IMR-90 (cell line): Measurements from ENCODE around the gene MEGF6. TPM values are rescaled to one million over a fixed set of nuclear protein-coding genes. Genes with fewer than 3 reads are reported as not detected.

ENCODE experiments used
- ATAC-seq: fragments of 200-7000 bp; cut with Tn5 transposase; 2 replicates; pipeline ENCODE4 v1.9.1; 2020; ENCODE audit warnings: low read depth, mild to moderate bottlenecking, moderate library complexity
- BruUV-seq: library from RNA; stranded (reverse); fragments of 400-500 nt; replicated peaks from 2 replicates; lab custom pipeline; 2021; lab: Mats Ljungman, UMichigan
- CTCF ChIA-PET: fragments of 300-600 bp; formaldehyde crosslinking; extraction: SDS; loops from one replicate; lab custom pipeline; 2021; ENCODE audit warnings: antibody characterized with exemption; lab: Yijun Ruan, JAX
- POLR2A ChIA-PET: fragments of 300-600 bp; sonication (Branson Sonifier 250); formaldehyde crosslinking; loops from one replicate; lab custom pipeline; 2022; ENCODE audit warnings: antibody characterized with exemption; ENCODE audit not compliant: unreplicated experiment; lab: Charles Lee
- DNase-seq: peaks from one replicate; pipeline ENCODE4 v3.0.0; 2013
- H2AFZ ChIP-seq: replicated peaks from 2 replicates; pipeline ENCODE3; 2013; ENCODE audit warnings: low read length, mild to moderate bottlenecking; ENCODE audit not compliant: poor library complexity
- H2AK5ac ChIP-seq: 2 replicates; pipeline ENCODE4 v1.6.1; 2013; ENCODE audit warnings: low read depth, low read length, inconsistent platforms
- H2AK9ac ChIP-seq: replicated peaks from 2 replicates; pipeline ENCODE3; 2013; ENCODE audit warnings: mild to moderate bottlenecking, low read depth, low read length, moderate library complexity; ENCODE audit not compliant: poor library complexity
- H2BK120ac ChIP-seq: 2 replicates; pipeline ENCODE4 v1.6.1; 2013; ENCODE audit warnings: low read depth, low read length, inconsistent platforms
- H2BK15ac ChIP-seq: 3 replicates; pipeline ENCODE4 v1.6.1; 2013; ENCODE audit warnings: low read depth, low read length, inconsistent platforms
- H2BK20ac ChIP-seq: 2 replicates; pipeline ENCODE4 v1.6.1; 2013; ENCODE audit warnings: low read depth, mild to moderate bottlenecking, inconsistent platforms, low read length, moderate library complexity
- H2BK5ac ChIP-seq: 2 replicates; pipeline ENCODE4 v1.6.1; 2013; ENCODE audit warnings: mild to moderate bottlenecking, low read depth, low read length, inconsistent platforms; ENCODE audit not compliant: poor library complexity, severe bottlenecking
- H3K14ac ChIP-seq: replicated peaks from 2 replicates; pipeline ENCODE4 v1.6.1; 2013; ENCODE audit warnings: low read depth, low read length, inconsistent platforms
- H3K18ac ChIP-seq: 2 replicates; pipeline ENCODE4 v1.6.1; 2013; ENCODE audit warnings: low read depth, low read length, control low read depth
- H3K23ac ChIP-seq: 2 replicates; pipeline ENCODE4 v1.6.1; 2013; ENCODE audit warnings: low read depth, low read length, inconsistent platforms
- H3K27ac ChIP-seq: 2 replicates; pipeline ENCODE4 v1.5.1; 2013; ENCODE audit warnings: mild to moderate bottlenecking, control low read depth, low read length; ENCODE audit not compliant: insufficient read depth
- H3K27me3 ChIP-seq: 2 replicates; pipeline ENCODE4 v1.6.1; 2013; ENCODE audit warnings: low read length; ENCODE audit not compliant: control insufficient read depth, insufficient read depth
- H3K36me3 ChIP-seq: 2 replicates; pipeline ENCODE4 v1.6.1; 2013; ENCODE audit warnings: low read length, mixed read lengths; ENCODE audit not compliant: control insufficient read depth, insufficient read depth
- H3K4ac ChIP-seq: 2 replicates; pipeline ENCODE4 v1.6.1; 2013; ENCODE audit warnings: low read depth, low read length, inconsistent platforms
- H3K4me1 ChIP-seq: 2 replicates; pipeline ENCODE4 v1.6.1; 2013; ENCODE audit warnings: low read length, mixed read lengths; ENCODE audit not compliant: control insufficient read depth, insufficient read depth
- H3K4me2 ChIP-seq: 2 replicates; pipeline ENCODE4 v1.6.1; 2013; ENCODE audit warnings: low read depth, mild to moderate bottlenecking, control low read depth, low read length, moderate library complexity
- H3K4me3 ChIP-seq: 2 replicates; pipeline ENCODE4 v1.5.1; 2013; ENCODE audit warnings: low read depth, mild to moderate bottlenecking, control low read depth, low read length, moderate library complexity; ENCODE audit not compliant: insufficient read depth
- H3K56ac ChIP-seq: 2 replicates; pipeline ENCODE4 v1.6.1; 2013; ENCODE audit warnings: low read length, inconsistent platforms; ENCODE audit not compliant: insufficient read depth; ENCODE audit errors: extremely low read depth
- H3K79me1 ChIP-seq, 2 experiments: 2 replicates each; pipeline ENCODE4 v1.6.1; 2013; ENCODE audit warnings: low read length in 2 of 2, inconsistent platforms in 1 of 2, low read depth in 1 of 2
- H3K9ac ChIP-seq: 2 replicates; pipeline ENCODE4 v1.6.1; 2013; ENCODE audit warnings: low read depth, low read length, control low read depth
- H3K9me1 ChIP-seq: 2 replicates; pipeline ENCODE4 v1.6.1; 2013; ENCODE audit warnings: low read length, inconsistent platforms; ENCODE audit not compliant: insufficient read depth
- H3K9me3 ChIP-seq: 2 replicates; pipeline ENCODE4 v1.6.1; 2013; ENCODE audit warnings: low read length; ENCODE audit not compliant: control insufficient read depth, insufficient read depth
- H4K20me1 ChIP-seq: 2 replicates; pipeline ENCODE4 v1.6.1; 2013; ENCODE audit warnings: low read length, inconsistent platforms; ENCODE audit not compliant: insufficient read depth
- H4K5ac ChIP-seq: 2 replicates; pipeline ENCODE4 v1.6.1; 2013; ENCODE audit warnings: mild to moderate bottlenecking, low read depth, low read length, control low read depth
- H4K8ac ChIP-seq, 2 experiments: 2 replicates each; pipeline ENCODE4 v1.6.1; 2013; ENCODE audit warnings: low read depth in 2 of 2, low read length in 2 of 2, control low read depth in 1 of 2, inconsistent platforms in 1 of 2
- H4K91ac ChIP-seq: 2 replicates; pipeline ENCODE4 v1.6.1; 2013; ENCODE audit warnings: low read depth, low read length, inconsistent platforms; ENCODE audit not compliant: insufficient read depth
- BHLHE40 ChIP-seq: fragments of 150-350 bp; IDR thresholded peaks from 2 replicates; pipeline ENCODE4 v1.6.1; 2016; ENCODE audit warnings: mild to moderate bottlenecking, low read depth, low read length
- CEBPB ChIP-seq: IDR thresholded peaks from 2 replicates; pipeline ENCODE4 v1.6.1; 2012; ENCODE audit warnings: low read depth, low read length, improper control_type of control experiment
- CHD1 ChIP-seq: IDR thresholded peaks from 2 replicates; pipeline ENCODE4 v1.6.1; 2012; ENCODE audit warnings: low read depth, low read length, improper control_type of control experiment
- FOS ChIP-seq: fragments of 150-350 bp; IDR thresholded peaks from 2 replicates; pipeline ENCODE4 v1.6.1; 2016; ENCODE audit warnings: low read depth, low read length
- MAFK ChIP-seq: IDR thresholded peaks from 2 replicates; pipeline ENCODE4 v1.6.1; 2012; ENCODE audit warnings: low read depth, low read length, improper control_type of control experiment
- MAZ ChIP-seq: IDR thresholded peaks from 2 replicates; pipeline ENCODE4 v1.6.1; 2012; ENCODE audit warnings: low read depth, mild to moderate bottlenecking, low read length, improper control_type of control experiment, moderate library complexity, borderline replicate concordance
- MXI1 ChIP-seq: IDR thresholded peaks from 2 replicates; pipeline ENCODE4 v1.6.1; 2012; ENCODE audit warnings: low read depth, mild to moderate bottlenecking, low read length, moderate library complexity, borderline replicate concordance
- NFE2L2 ChIP-seq: fragments of 150-350 bp; IDR thresholded peaks from 2 replicates; pipeline ENCODE4 v1.6.1; 2016; ENCODE audit warnings: low read depth, mild to moderate bottlenecking, low read length
- POLR2A ChIP-seq: IDR thresholded peaks from 2 replicates; pipeline ENCODE4 v1.6.1; 2012; ENCODE audit warnings: mild to moderate bottlenecking, low read depth, low read length
- RAD21 ChIP-seq: IDR thresholded peaks from 2 replicates; pipeline ENCODE4 v1.6.1; 2012; ENCODE audit warnings: low read length, improper control_type of control experiment
- RCOR1 ChIP-seq: IDR thresholded peaks from 2 replicates; pipeline ENCODE4 v1.6.1; 2012; ENCODE audit warnings: mild to moderate bottlenecking, low read length, improper control_type of control experiment; ENCODE audit not compliant: insufficient replicate concordance
- RFX5 ChIP-seq: IDR thresholded peaks from 2 replicates; pipeline ENCODE4 v1.8.0; 2012; ENCODE audit warnings: low read depth, mild to moderate bottlenecking, low read length, moderate library complexity
- SMC3 ChIP-seq: fragments of 150-350 bp; IDR thresholded peaks from 2 replicates; pipeline ENCODE4 v1.6.1; 2016; ENCODE audit warnings: low read depth, mild to moderate bottlenecking, antibody characterized with exemption, low read length, moderate library complexity
- WGBS, 2 experiments: methylation state at CpG; one replicate each; pipeline versions ENCODE4 v1.1.5 to v1.1.7; 2013; ENCODE audit warnings: missing lambda C conversion rate in 2 of 2; ENCODE audit not compliant: insufficient read length in 1 of 2; ENCODE audit errors: extremely low coverage in 2 of 2; 5-methylcytosine and 5-hydroxymethylcytosine counted together
- dilution Hi-C: fragments of 300-500 bp; cut with HindIII; formaldehyde crosslinking; loops from one replicate; pipeline ENCODE4 v1.14.3; 2018; ENCODE audit warnings: low sequenced_read_pairs; ENCODE audit not compliant: unreplicated experiment
- in situ Hi-C: fragments of 300-500 bp; cut with MboI; formaldehyde crosslinking; loops from 3 replicates; pipeline ENCODE4 v1.14.3; 2019; ENCODE audit warnings: low sequenced_read_pairs, inconsistent platforms, mixed read lengths
- intact Hi-C: fragments of 100-400 bp; cut with micrococcal nuclease; formaldehyde crosslinking; loops from 2 replicates; pipeline ENCODE4 v1.10.0; 2022
- polyA plus RNA-seq, 3 experiments: library from polyadenylated mRNA; depleted of rRNA; stranded (reverse); fragments of >200 nt; gene quantifications; 2 replicates each; pipeline ENCODE4 v1.2.3, GENCODE V29; 2012; ENCODE audit warnings: low replicate concordance in 1 of 3
- total RNA-seq: library from RNA; depleted of rRNA; stranded (reverse); fragments of >200 nt; gene quantifications from 2 replicates; pipeline ENCODE4 v1.2.3, GENCODE V29; 2012
- TF ChIP-seq, protein P1 (sequence below): conservative IDR thresholded peaks from 2 replicates; pipeline ENCODE4 v1.5.1; 2012; ENCODE audit warnings: mild to moderate bottlenecking, low read depth, low read length, improper control_type of control experiment
- TF ChIP-seq, protein P2 (sequence below): fragments of 150-350 bp; IDR thresholded peaks from 2 replicates; pipeline ENCODE4 v1.6.1; 2017; ENCODE audit warnings: mild to moderate bottlenecking, antibody characterized with exemption, low read length, low read depth
- TF ChIP-seq, protein P3 (sequence below): fragments of 150-350 bp; IDR thresholded peaks from 2 replicates; pipeline ENCODE4 v1.6.1; 2016; ENCODE audit warnings: low read depth, mild to moderate bottlenecking, low read length, moderate library complexity, borderline replicate concordance

MEGF6 gene
- total and polyA plus RNA-seq, 2 of the 4 experiments (the other 2 are of a cell fraction) = 0.72 to 4.1 TPM

- H4K91ac ChIP-seq = no peak overlapping the region
- TF ChIP-seq, protein P1, sequence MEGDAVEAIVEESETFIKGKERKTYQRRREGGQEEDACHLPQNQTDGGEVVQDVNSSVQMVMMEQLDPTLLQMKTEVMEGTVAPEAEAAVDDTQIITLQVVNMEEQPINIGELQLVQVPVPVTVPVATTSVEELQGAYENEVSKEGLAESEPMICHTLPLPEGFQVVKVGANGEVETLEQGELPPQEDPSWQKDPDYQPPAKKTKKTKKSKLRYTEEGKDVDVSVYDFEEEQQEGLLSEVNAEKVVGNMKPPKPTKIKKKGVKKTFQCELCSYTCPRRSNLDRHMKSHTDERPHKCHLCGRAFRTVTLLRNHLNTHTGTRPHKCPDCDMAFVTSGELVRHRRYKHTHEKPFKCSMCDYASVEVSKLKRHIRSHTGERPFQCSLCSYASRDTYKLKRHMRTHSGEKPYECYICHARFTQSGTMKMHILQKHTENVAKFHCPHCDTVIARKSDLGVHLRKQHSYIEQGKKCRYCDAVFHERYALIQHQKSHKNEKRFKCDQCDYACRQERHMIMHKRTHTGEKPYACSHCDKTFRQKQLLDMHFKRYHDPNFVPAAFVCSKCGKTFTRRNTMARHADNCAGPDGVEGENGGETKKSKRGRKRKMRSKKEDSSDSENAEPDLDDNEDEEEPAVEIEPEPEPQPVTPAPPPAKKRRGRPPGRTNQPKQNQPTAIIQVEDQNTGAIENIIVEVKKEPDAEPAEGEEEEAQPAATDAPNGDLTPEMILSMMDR = no peak
- TF ChIP-seq RCOR1 (no peak), MAZ (no peak), RAD21 (no peak), FOS (no peak), MXI1 (no peak), RFX5 (no peak), SMC3 (no peak), CHD1 (no peak), CEBPB (no peak), NFE2L2 (no peak), BHLHE40 (no peak), MAFK (no peak), POLR2A (no peak)
- TF ChIP-seq, protein P2, sequence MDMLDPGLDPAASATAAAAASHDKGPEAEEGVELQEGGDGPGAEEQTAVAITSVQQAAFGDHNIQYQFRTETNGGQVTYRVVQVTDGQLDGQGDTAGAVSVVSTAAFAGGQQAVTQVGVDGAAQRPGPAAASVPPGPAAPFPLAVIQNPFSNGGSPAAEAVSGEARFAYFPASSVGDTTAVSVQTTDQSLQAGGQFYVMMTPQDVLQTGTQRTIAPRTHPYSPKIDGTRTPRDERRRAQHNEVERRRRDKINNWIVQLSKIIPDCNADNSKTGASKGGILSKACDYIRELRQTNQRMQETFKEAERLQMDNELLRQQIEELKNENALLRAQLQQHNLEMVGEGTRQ = no peak
- TF ChIP-seq, protein P3, sequence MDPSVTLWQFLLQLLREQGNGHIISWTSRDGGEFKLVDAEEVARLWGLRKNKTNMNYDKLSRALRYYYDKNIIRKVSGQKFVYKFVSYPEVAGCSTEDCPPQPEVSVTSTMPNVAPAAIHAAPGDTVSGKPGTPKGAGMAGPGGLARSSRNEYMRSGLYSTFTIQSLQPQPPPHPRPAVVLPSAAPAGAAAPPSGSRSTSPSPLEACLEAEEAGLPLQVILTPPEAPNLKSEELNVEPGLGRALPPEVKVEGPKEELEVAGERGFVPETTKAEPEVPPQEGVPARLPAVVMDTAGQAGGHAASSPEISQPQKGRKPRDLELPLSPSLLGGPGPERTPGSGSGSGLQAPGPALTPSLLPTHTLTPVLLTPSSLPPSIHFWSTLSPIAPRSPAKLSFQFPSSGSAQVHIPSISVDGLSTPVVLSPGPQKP = no peak
- H3K79me1 ChIP-seq = no peaks in the 10 kb centered on the region
- H2AK5ac ChIP-seq = no peak overlapping the region
- no peak overlapping the region for H3K27ac ChIP-seq
- H3K18ac ChIP-seq = no peak overlapping the region
- ChIA-PET POLR2A (no interaction called here), CTCF (interaction anchor here (0.7 kb wide), 1 partner anchor 27 kb away, joined by 3 read pairs; no protein-coding TSS in a partner anchor)
- no peak overlapping the region for H3K9ac ChIP-seq
- intact Hi-C loops (no loop called here), in situ Hi-C loops (no loop called here), dilution Hi-C loops (no loop called here)
- no peaks in the 10 kb centered on the region for H3K9me1 ChIP-seq
- H3K4me1 ChIP-seq = no peaks in the 10 kb centered on the region
- ATAC-seq (no peak), DNase-seq (no peak)
- H2BK5ac ChIP-seq = no peak overlapping the region
- WGBS, 2 experiments = 62% methylated on average over 16 of the region's 21 CpGs; no CpG with 5 or more reads in 1 of the 2 experiments
- H3K36me3 ChIP-seq = no peaks in the 10 kb centered on the region
- H3K23ac ChIP-seq = no peak overlapping the region
- no TSS peak for BruUV-seq
- no peak overlapping the region for H2BK15ac ChIP-seq
- H4K20me1 ChIP-seq = no peaks in the 10 kb centered on the region; the same call in 1 of the 2 replicates
- no peak overlapping the region for H4K5ac ChIP-seq
- H4K8ac ChIP-seq = no peak overlapping the region
- H3K56ac ChIP-seq = no peak overlapping the region
- no peaks in the 10 kb centered on the region for H3K9me3 ChIP-seq
- H2BK120ac ChIP-seq = no peak overlapping the region
- H3K14ac ChIP-seq = no peak overlapping the region
- H2BK20ac ChIP-seq = no peak overlapping the region
- H3K4ac ChIP-seq = no peak overlapping the region
- no peak overlapping the region for H2AFZ ChIP-seq
- no peak overlapping the region for H3K4me2 ChIP-seq
- H3K27me3 ChIP-seq = peaks cover 2% of the 10 kb centered on the region; the same call in 1 of the 2 replicates
- no peak overlapping the region for H2AK9ac ChIP-seq
- no peak overlapping the region for H3K4me3 ChIP-seq
Observed at GRCh38 chr1:3480369-3480719, 131.0 kb downstream of the MEGF6 start.
